ENCODE data around the gene TBC1D12.

- TF ChIP-seq CTCF (IDR thresholded peaks at IDR 0.05): no peak
- no peak for TF ChIP-seq POLR2A (IDR thresholded peaks at IDR 0.05)
- no peak for TF ChIP-seq POLR2AphosphoS5 (IDR thresholded peaks at IDR 0.05)
These were observed 31.8 kb upstream of the TBC1D12 start for GRCh38 chr10:94370501-94370900.

Data from prostate gland (tissue), 2 donors.